ENCODE measurements around the gene ARMC5. TPM values are rescaled to one million over a fixed set of nuclear protein-coding genes. Genes with fewer than 3 reads are reported as not detected.

The ARMC5 gene
- total and polyA plus RNA-seq, 12 donors, result 2.9 to 37.9 (median 12.0) TPM

- peak; percentile 78 to 90 (median 86) for DNase-seq
These were observed 17.3 kb downstream of the ARMC5 start for GRCh38 chr16:31476303-31477219.

GRCh38 chr16:31477220-31478216 lies 18.2 kb downstream of the ARMC5 start:
- Histone ChIP-seq H3K4me1 (replicated peaks in 1 of 2) (peaks cover 0 to 17% of the 10 kb centered on the region in 2 donors), H3K4me3 (peak overlapping the region in 2 of 4 donors; percentile 4 to 53), H3K27ac (peak overlapping the region; percentile 44 to 91 (median 69)), H3K27me3 (no peaks in the 10 kb centered on the region), H3K9me3 (replicated peaks in 1 of 3) (no peaks in the 10 kb centered on the region), H3K36me3 (replicated peaks in 1 of 2) (peaks cover 0 to 17% of the 10 kb centered on the region in 2 donors)
- TF ChIP-seq CTCF (IDR thresholded peaks at IDR 0.05) (peak; percentile 11 to 61 (median 38)), POLR2A (IDR thresholded peaks at IDR 0.05) (peak; percentile 13 to 19)
- 34 to 61% (median 43%) methylated on average over 30 to 67 of the region's 67 CpGs for WGBS, 4 donors
- intact Hi-C loops (cut with DNase I), result loop anchor here in 1 of 2 donors (10.0 kb wide), 1 partner anchor 227 kb away; no protein-coding TSS in a partner anchor
- peak; percentile 59 to 85 (median 82) for DNase-seq

More at GRCh38 chr16:31476303-31477219, 17.3 kb downstream of the ARMC5 start:
- H3K36me3 ChIP-seq (replicated peaks in 1 of 2), result peaks cover 0 to 17% of the 10 kb centered on the region in 2 donors
- H3K27me3 ChIP-seq, result no peaks in the 10 kb centered on the region
- peak overlapping the region in 4 of 5 donors; percentile 44 to 91 (median 64) for H3K27ac ChIP-seq
- H3K4me1 ChIP-seq (replicated peaks in 1 of 2), result peaks cover 0 to 17% of the 10 kb centered on the region in 2 donors
- H3K4me3 ChIP-seq, result peak overlapping the region in 2 of 4 donors; percentile 4 to 53
- H3K9me3 ChIP-seq (replicated peaks in 1 of 3), result no peaks in the 10 kb centered on the region
- TF ChIP-seq CTCF (IDR thresholded peaks at IDR 0.05) (no peak), POLR2A (IDR thresholded peaks at IDR 0.05) (peak in 1 of 2 donors; percentile 29)
- 19 to 59% (median 33%) methylated on average over 39 to 68 of the region's 68 CpGs for WGBS, 4 donors
- intact Hi-C loops (cut with DNase I), result loop anchor here in 1 of 2 donors (10.0 kb wide), 1 partner anchor 228 kb away; no protein-coding TSS in a partner anchor

GRCh38 chr16:31478956-31479355 lies 19.7 kb downstream of the ARMC5 start:
- no peaks in the 10 kb centered on the region for H3K27me3 ChIP-seq
- WGBS, 4 donors, result 83 to 90% (median 88%) methylated on average over 3 of the region's 3 CpGs
- H3K27ac ChIP-seq, result no peak overlapping the region
- H3K36me3 ChIP-seq (replicated peaks in 1 of 2), result peaks cover 0 to 17% of the 10 kb centered on the region in 2 donors
- no peak for DNase-seq
- TF ChIP-seq POLR2A (IDR thresholded peaks at IDR 0.05), result no peak
- no peak for TF ChIP-seq CTCF (IDR thresholded peaks at IDR 0.05)
- no peaks in the 10 kb centered on the region for H3K9me3 ChIP-seq (replicated peaks in 1 of 3)
- intact Hi-C loops (cut with DNase I), result loop anchor here in 1 of 2 donors (10.0 kb wide), 1 partner anchor 226 kb away; no protein-coding TSS in a partner anchor
- H3K4me1 ChIP-seq (replicated peaks in 1 of 2), result peaks cover 0 to 11% of the 10 kb centered on the region in 2 donors
- no peak overlapping the region for H3K4me3 ChIP-seq

Measured in adrenal gland (tissue), 12 donors.